ENCODE measurements around the gene PCDHGA1. TPM values are rescaled to one million over a fixed set of nuclear protein-coding genes. Genes with fewer than 3 reads are reported as not detected.
"Not testable (repeated sequence)": the region's sequence is repeated elsewhere in the genome, so short reads cannot be mapped to it uniquely, and the experiment has no call there.

PCDHGA1 gene
- under 1 TPM in 2 of 3 donors, not detected in 1; 0.10 to 0.25 TPM for polyA plus RNA-seq

DNA sequence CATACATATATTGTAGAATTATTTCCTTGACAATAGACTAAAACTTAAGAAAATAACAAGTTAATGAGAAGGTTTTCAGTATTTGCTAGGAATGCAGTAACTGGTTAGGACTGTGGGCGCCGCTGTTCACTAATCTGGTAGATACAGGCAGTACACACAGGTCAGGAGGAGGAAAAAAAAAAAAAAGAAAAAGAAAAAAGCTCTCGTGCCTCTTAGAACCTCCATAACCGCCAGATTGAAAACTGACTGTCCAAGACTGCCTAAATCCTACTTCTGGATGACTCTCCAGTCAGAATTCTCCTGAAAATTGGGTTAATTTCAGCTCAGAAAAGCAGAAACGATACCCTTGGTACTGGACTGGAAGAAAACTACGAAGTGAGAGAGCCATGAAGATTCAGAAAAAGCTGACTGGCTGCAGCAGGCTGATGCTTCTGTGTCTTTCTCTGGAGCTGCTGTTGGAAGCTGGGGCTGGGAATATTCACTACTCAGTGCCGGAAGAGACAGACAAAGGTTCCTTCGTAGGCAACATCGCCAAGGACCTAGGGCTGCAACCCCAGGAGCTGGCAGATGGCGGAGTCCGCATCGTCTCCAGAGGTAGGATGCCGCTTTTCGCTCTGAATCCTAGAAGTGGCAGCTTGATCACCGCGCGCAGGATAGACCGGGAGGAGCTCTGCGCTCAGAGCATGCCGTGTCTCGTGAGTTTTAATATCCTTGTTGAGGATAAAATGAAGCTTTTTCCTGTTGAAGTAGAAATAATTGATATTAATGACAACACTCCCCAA, at the start of gene PCDHGA1:
Gene PCDHGA1, plus strand, starts transcription at position 216 of the 782 bp plus-strand sequence.
- WGBS, 3 donors: 20 to 24% (median 21%) methylated on average over 21 of the region's 21 CpGs

GRCh38 chr5:141298376-141298775, 31.9 kb upstream of the PCDHGA1 start:
- no peak overlapping the region for H3K27ac ChIP-seq (ENCODE audit: low read depth, low read length)
- 58 to 89% (median 79%) methylated on average over 4 of the region's 4 CpGs for WGBS, 3 donors

More for the DNA sequence above, at the start of gene PCDHGA1:
- no peak within 1 kb of the TSS for H3K27ac ChIP-seq (ENCODE audit: low read depth, low read length)

GRCh38 chr5:141303756-141304155, 26.6 kb upstream of the PCDHGA1 start, which contains the start of gene SLC25A2:
TSS of gene SLC25A2 (minus strand) at chr5:141304049. CDS start at chr5:141303865, 184 bp downstream.
- WGBS, 3 donors: 34 to 51% (median 49%) methylated on average over 32 to 36 of the region's 36 CpGs
- H3K27ac ChIP-seq (ENCODE audit: low read depth, low read length): no peak within 1 kb of the TSS

GRCh38 chr5:141306630-141307029, 23.7 kb upstream of the PCDHGA1 start:
- no peak overlapping the region for H3K27ac ChIP-seq (ENCODE audit: low read depth, low read length)
- WGBS, 3 donors: 97 to 100% (median 97%) methylated on average over 1 of the region's 1 CpG

DNA sequence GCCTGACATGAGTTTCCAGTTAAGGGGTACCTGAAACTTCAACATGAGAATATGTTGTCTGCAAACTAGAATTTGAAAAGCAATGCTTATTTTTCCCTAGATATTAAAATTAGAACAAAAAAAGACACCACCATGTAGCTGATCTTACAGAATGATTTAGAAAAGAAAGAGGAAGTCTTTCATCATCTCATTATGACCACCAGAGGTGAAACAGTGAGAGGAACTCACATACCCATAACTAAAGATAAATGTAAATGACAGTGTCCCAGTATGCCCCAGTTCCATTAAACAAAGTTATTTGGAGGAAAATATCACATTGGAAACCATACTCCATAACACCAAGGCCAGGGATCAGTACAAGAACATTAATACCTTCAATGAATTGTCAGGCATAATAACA, 16.6 kb upstream of the PCDHGA1 start:
- H3K27ac ChIP-seq (ENCODE audit: low read depth, low read length): no peak overlapping the region

DNA sequence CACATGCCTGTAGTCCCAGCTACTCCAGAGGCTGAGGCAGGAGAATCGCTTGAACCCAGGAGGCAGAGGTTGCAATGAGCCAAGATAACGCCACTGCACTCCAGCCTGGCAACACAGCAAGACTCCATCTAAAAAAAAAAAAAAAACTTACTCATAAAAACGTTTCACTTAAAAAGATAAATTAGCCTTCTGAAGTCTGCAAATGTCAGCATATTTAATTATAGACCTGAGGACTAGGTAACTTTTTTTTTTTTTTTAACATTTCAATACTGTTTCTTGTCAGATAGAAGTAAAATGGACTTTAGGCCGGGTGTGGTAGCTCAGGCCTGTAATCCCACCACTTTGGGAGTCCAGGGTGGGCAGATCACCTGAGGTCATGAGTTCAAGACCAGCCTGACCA, 13.4 kb upstream of the PCDHGA1 start:
- WGBS, 3 donors: 85 to 92% (median 89%) methylated on average over 4 of the region's 4 CpGs
- H3K27ac ChIP-seq (ENCODE audit: low read depth, low read length): not testable (repeated sequence)

- no peak overlapping the region for H3K27ac ChIP-seq (ENCODE audit: low read depth, low read length)
- 97 to 99% (median 98%) methylated on average over 6 of the region's 6 CpGs for WGBS, 3 donors
These were observed 11.1 kb upstream of the PCDHGA1 start for GRCh38 chr5:141319202-141319601.

- H3K27ac ChIP-seq (ENCODE audit: low read depth, low read length): no peak overlapping the region
- WGBS, 3 donors: 71 to 76% (median 76%) methylated on average over 5 of the region's 5 CpGs
These were observed 10.6 kb upstream of the PCDHGA1 start for GRCh38 chr5:141319699-141320098.

DNA sequence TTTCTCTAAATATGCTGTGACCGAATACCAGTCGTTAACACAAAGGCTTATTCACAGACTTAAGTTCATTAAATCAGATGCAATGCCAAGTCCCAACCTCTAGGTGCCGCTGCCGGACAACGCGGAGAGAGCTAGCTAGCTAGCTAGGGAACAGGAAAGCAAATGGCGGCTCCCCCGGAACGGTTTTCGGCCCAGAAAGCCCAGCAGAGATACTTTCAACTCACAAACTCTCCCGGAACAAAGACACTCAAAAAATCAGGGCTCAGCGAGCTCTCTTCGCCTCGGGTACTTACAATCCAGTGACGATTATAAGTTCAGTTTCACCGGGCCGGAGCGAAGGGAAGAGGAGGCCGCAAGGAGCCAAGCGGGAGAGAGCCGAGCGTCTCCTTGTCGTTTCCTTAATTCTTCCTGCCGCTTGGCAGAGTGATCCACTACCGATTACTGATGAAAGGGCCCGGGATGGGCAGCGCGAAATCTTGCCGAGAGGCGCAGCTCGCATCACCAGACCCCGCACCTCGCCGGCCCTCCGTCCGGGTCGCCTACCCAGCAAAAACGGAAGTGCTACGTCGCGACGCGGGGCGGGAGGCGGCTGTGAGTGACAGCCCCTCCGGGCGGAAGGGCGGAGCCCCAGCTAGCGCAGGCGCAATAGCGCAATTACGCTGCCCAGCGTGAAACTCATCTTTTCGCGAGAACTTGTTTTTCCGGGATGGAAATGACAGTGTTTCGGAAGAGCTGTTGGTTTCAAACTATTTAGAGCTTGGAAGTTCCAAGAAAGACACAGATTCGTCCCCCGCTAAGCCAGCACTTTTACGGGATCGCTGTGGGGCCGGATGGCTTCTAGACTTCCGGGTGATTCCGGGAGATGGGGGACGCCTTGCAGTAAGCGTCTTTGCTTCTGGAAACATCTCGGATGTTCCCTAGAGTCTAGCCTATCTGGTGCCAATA, 9.8 kb upstream of the PCDHGA1 start, which contains the start of gene TAF7:
Gene TAF7, minus strand, starts transcription at position 560 of the 945 bp plus-strand sequence. CDS start 740 bp downstream, outside the sequence.
- peak within 1 kb of the TSS; percentile 97 for H3K27ac ChIP-seq (ENCODE audit: low read depth, low read length)
- 1 to 2% (median 2%) methylated on average over 67 of the region's 67 CpGs for WGBS, 3 donors

DNA sequence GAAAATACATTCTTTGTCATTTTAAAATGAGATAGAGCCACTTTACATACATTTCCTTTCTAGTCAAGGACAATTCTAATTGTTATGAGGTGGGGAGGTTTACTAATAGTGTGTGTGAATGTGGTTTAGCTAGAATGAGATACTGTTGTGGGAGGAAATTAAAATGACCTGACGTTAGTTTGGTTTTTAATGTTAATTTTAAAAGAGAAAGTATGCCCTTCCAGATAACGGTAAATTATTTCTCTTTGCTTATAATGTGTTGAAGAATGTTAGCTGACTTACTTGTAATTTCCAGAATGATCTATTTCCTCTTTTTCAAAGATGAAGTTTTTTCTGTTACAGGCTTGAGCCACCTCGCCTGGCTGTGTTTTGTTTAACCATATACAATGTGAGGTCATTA, 8.1 kb upstream of the PCDHGA1 start:
- 90 to 93% (median 92%) methylated on average over 3 of the region's 3 CpGs for WGBS, 3 donors
- H3K27ac ChIP-seq (ENCODE audit: low read depth, low read length): no peak overlapping the region

DNA sequence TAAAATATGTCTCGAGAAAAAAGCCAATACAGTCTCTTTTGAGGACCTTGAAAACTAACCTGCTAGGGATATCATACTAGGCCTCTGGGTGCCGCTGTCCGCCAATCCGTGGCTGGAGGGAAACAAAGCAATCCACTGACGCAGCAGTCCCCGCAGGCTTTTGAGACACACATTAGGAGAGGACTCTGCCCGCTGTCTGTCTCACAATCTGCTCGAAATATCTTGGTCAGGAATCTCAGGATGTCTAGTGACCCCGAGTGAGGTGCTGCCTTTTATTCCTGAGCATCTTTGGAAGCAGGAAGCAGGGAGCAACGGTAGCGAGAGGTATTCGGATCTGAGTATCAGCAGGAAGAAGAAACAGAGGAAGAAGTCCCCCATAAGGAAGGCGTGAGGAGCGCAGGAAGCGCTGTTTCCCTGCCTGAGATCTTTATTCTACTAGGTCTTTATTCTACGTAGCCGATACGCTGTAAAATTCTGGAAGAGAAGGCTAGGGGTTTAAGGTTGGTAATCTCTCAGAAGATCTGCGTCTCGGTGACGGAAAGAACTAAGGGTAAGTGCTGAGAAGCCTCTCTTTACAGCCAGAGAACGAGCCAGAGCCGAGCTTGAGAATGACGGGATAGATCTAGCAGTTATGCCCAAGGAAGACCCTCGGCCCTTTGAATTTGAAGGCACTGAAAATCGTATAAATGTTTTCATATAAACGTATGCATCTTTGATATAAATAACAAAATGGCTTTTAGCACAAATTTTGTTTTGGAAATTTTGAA, 4.0 kb upstream of the PCDHGA1 start:
- WGBS, 3 donors: 10 to 12% (median 12%) methylated on average over 27 of the region's 27 CpGs
- H3K27ac ChIP-seq (ENCODE audit: low read depth, low read length): no peak overlapping the region

GRCh38 chr5:141328231-141328630, 2.1 kb upstream of the PCDHGA1 start:
- 78 to 85% (median 80%) methylated on average over 8 of the region's 8 CpGs for WGBS, 3 donors

GRCh38 chr5:141332571-141332970, 2.3 kb downstream of the PCDHGA1 start:
- 35 to 38% (median 36%) methylated on average over 32 to 39 of the region's 39 CpGs for WGBS, 3 donors
- H3K27ac ChIP-seq (ENCODE audit: low read depth, low read length): not testable (repeated sequence)

More at GRCh38 chr5:141328231-141328630, 2.1 kb upstream of the PCDHGA1 start:
- H3K27ac ChIP-seq (ENCODE audit: low read depth, low read length): no peak overlapping the region

DNA sequence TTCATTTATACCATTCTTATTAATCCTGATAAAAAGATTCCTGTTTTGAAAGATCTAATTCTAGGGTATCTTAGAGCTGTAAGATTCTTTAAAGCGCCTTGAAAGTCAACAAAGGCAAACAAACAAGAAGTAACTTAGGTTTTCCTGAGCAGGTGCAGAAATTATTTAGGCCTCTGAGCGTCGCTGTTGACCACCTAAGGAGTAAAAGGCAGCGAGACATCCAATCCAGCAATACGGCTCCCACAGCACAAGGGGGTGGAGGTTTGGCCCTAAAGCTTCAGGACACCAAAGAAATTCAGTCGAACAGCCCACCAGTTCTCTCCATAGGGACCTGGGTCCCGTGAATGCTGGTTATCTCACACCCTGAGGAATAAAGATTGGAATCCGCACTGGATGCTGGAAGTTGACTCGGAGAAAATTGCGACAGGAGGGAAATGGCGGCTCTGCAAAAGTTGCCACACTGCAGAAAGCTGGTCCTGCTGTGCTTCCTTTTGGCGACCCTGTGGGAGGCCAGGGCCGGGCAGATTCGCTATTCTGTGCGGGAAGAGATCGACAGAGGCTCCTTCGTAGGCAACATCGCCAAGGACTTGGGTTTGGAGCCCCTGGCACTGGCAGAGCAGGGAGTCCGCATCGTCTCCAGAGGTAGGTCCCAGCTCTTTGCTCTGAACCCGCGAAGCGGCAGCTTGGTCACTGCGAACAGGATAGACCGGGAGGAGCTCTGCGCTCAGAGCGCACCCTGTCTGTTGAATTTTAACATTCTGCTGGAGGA, 8.4 kb downstream of the PCDHGA1 start, which contains the start of gene PCDHGA2:
Gene PCDHGA2, plus strand, starts transcription at position 223 of the 769 bp plus-strand sequence.
- WGBS, 3 donors: 8 to 11% (median 10%) methylated on average over 27 of the region's 27 CpGs
- H3K27ac ChIP-seq (ENCODE audit: low read depth, low read length): no peak within 1 kb of the TSS

DNA sequence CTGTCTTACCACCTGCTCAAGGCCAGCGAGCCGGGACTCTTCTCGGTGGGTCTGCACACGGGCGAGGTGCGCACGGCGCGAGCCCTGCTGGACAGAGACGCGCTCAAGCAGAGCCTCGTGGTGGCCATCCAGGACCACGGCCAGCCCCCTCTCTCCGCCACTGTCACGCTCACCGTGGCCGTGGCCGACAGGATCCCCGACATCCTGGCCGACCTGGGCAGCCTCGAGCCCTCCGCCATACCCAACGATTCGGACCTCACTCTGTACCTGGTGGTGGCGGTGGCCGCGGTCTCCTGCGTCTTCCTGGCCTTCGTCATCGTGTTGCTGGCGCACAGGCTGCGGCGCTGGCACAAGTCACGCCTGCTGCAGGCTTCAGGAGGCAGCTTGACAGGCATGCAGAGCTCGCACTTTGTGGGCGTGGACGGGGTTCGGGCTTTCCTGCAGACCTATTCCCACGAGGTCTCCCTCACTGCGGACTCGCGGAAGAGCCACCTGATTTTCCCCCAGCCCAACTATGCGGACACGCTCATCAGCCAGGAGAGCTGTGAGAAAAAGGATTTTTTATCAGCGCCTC, 10.6 kb downstream of the PCDHGA1 start:
- WGBS, 3 donors: 52 to 67% (median 60%) methylated on average over 26 to 45 of the region's 45 CpGs

DNA sequence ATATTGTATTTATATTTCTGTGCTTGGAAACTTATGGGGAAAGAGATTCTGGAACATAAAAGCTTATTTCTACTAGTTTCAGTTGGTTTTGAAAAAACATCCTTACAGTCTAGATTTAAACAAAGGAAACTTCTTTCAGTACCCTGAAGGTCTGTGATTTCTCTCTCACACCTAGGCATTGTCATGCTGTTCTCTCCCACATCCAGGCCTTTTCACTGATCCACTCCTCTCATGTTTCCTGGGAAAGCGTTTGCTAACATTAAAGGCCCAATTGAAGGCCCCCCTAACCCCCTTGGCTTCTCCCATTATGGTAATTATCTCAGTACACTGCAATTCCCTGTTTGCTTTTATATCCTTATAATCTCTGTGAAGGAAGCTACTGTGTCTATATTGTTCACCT, 12.5 kb downstream of the PCDHGA1 start:
- 12 to 31% (median 14%) methylated on average over 1 of the region's 1 CpG for WGBS, 3 donors
- H3K27ac ChIP-seq (ENCODE audit: low read depth, low read length): no peak overlapping the region

More for the DNA sequence above, 10.6 kb downstream of the PCDHGA1 start:
- H3K27ac ChIP-seq (ENCODE audit: low read depth, low read length): not testable (repeated sequence)
